ENCODE measurements around the gene CALML3.
"Not testable (repeated sequence)": the region's sequence is repeated elsewhere in the genome, so short reads cannot be mapped to it uniquely, and the experiment has no call there.

Gene CALML3

GRCh38 chr10:5559022-5559421, 34.3 kb downstream of the CALML3 start:
- DNase-seq = not testable (repeated sequence)

- DNase-seq = no peak
Measured at GRCh38 chr10:5559642-5560141, 34.9 kb downstream of the CALML3 start.

GRCh38 chr10:5560142-5560816, 35.5 kb downstream of the CALML3 start:
- DNase-seq = no peak

- DNase-seq = no peak
Measured at GRCh38 chr10:5560817-5561703, 36.3 kb downstream of the CALML3 start.

- DNase-seq = no peak
Measured at GRCh38 chr10:5561704-5562645, 37.2 kb downstream of the CALML3 start.

- no peak for DNase-seq
Measured at GRCh38 chr10:5563321-5563961, 38.7 kb downstream of the CALML3 start.

GRCh38 chr10:5563991-5564536, 39.3 kb downstream of the CALML3 start:
- no peak for DNase-seq

GRCh38 chr10:5564537-5565204, 39.9 kb downstream of the CALML3 start:
- DNase-seq = no peak

GRCh38 chr10:5565205-5565545, 40.4 kb downstream of the CALML3 start:
- DNase-seq = no peak

GRCh38 chr10:5565671-5566581, 41.2 kb downstream of the CALML3 start:
- no peak for DNase-seq

GRCh38 chr10:5566614-5567013, 41.9 kb downstream of the CALML3 start:
- no peak for DNase-seq

- no peak for DNase-seq
Measured at GRCh38 chr10:5567477-5567876, 42.7 kb downstream of the CALML3 start.

GRCh38 chr10:5568984-5569383, 44.2 kb downstream of the CALML3 start:
- no peak for DNase-seq

GRCh38 chr10:5569568-5569967, 44.8 kb downstream of the CALML3 start:
- no peak for DNase-seq

GRCh38 chr10:5570007-5570655, 45.4 kb downstream of the CALML3 start:
- DNase-seq = no peak

GRCh38 chr10:5570979-5571810, 46.4 kb downstream of the CALML3 start:
- no peak for DNase-seq

- DNase-seq = no peak
Measured at GRCh38 chr10:5571826-5572225, 47.1 kb downstream of the CALML3 start.

- DNase-seq = no peak
Measured at GRCh38 chr10:5573319-5573950, 48.7 kb downstream of the CALML3 start.

Data from NCI-H187 (cell line).